Astrocyte (in vitro differentiated cells and primary cell): ENCODE results near the gene RARRES1. TPM values are rescaled to one million over a fixed set of nuclear protein-coding genes. Genes with fewer than 3 reads are reported as not detected.

Source experiments
- DNase-seq: peaks from one replicate; pipeline ENCODE4 v3.0.0-alpha.2; 2010; ENCODE audit warnings: low read depth
- FAIRE-seq: peaks from 2 replicates; lab custom pipeline; 2011; peaks lifted over from hg19 to GRCh38; lab: Jason Lieb, UNC
- H2AFZ ChIP-seq: 2 replicates; pipeline ENCODE4 v1.6.0; 2012; ENCODE audit warnings: low read depth, low read length, inconsistent platforms
- H3K27ac ChIP-seq: 2 replicates; pipeline ENCODE4 v1.5.1; 2011; ENCODE audit warnings: low read depth, low read length, inconsistent platforms
- H3K27me3 ChIP-seq: 2 replicates; pipeline ENCODE4 v1.6.0; 2011; ENCODE audit warnings: low read length, inconsistent platforms; ENCODE audit not compliant: insufficient read depth
- H3K36me3 ChIP-seq: 2 replicates; pipeline ENCODE4 v1.5.1; 2011; ENCODE audit warnings: low read length, inconsistent platforms; ENCODE audit not compliant: insufficient read depth
- H3K4me1 ChIP-seq: 2 replicates; pipeline ENCODE4 v1.5.1; 2011; ENCODE audit warnings: low read length, inconsistent platforms; ENCODE audit not compliant: insufficient read depth
- H3K4me2 ChIP-seq: 2 replicates; pipeline ENCODE4 v1.6.0; 2012; ENCODE audit warnings: low read length, inconsistent platforms
- H3K4me3 ChIP-seq: 2 replicates; pipeline ENCODE4 v1.5.1; 2011; ENCODE audit warnings: low read depth, mild to moderate bottlenecking, low read length, inconsistent platforms; ENCODE audit not compliant: insufficient read depth
- H3K79me2 ChIP-seq: 2 replicates; pipeline ENCODE4 v1.6.0; 2012; ENCODE audit warnings: mild to moderate bottlenecking, low read length, inconsistent platforms; ENCODE audit not compliant: insufficient read depth
- H3K9ac ChIP-seq: 2 replicates; pipeline ENCODE4 v1.6.0; 2012; ENCODE audit warnings: mild to moderate bottlenecking, low read length, inconsistent platforms
- H3K9me3 ChIP-seq: 2 replicates; pipeline ENCODE4 v1.5.1; 2012; ENCODE audit warnings: low read depth, mild to moderate bottlenecking, low read length, inconsistent platforms; ENCODE audit not compliant: insufficient read depth
- H4K20me1 ChIP-seq: 2 replicates; pipeline ENCODE4 v1.6.0; 2012; ENCODE audit warnings: low read length, inconsistent platforms; ENCODE audit not compliant: insufficient read depth
- H3K27ac Mint-ChIP-seq: one replicate; pipeline ENCODE4 v1.8.0; 2021; ENCODE audit warnings: mild to moderate bottlenecking, mixed read lengths; ENCODE audit not compliant: unreplicated experiment
- H3K27me3 Mint-ChIP-seq: one replicate; pipeline ENCODE4 v1.8.0; 2021; ENCODE audit warnings: low read depth, mixed read lengths; ENCODE audit not compliant: unreplicated experiment
- H3K36me3 Mint-ChIP-seq: one replicate; pipeline ENCODE4 v1.8.0; 2021; ENCODE audit warnings: low read depth, mixed read lengths; ENCODE audit not compliant: unreplicated experiment
- H3K4me1 Mint-ChIP-seq: one replicate; pipeline ENCODE4 v1.8.0; 2021; ENCODE audit warnings: low read depth, mixed read lengths; ENCODE audit not compliant: unreplicated experiment
- H3K4me3 Mint-ChIP-seq: one replicate; pipeline ENCODE4 v1.8.0; 2021; ENCODE audit warnings: mild to moderate bottlenecking, moderate library complexity, mixed read lengths; ENCODE audit not compliant: unreplicated experiment
- H3K9me3 Mint-ChIP-seq: one replicate; pipeline ENCODE4 v1.8.0; 2021; ENCODE audit warnings: mild to moderate bottlenecking, mixed read lengths; ENCODE audit not compliant: unreplicated experiment
- CTCF ChIP-seq: IDR thresholded peaks from 2 replicates; pipeline ENCODE4 v1.5.1; 2011; ENCODE audit warnings: low read depth, mild to moderate bottlenecking, inconsistent platforms, low read length, moderate library complexity; ENCODE audit not compliant: insufficient read depth
- EZH2 ChIP-seq: IDR thresholded peaks from 2 replicates; pipeline ENCODE4 v1.6.1; 2012; ENCODE audit warnings: mild to moderate bottlenecking, low read length, inconsistent platforms; ENCODE audit not compliant: insufficient read depth
- total RNA-seq: library from RNA; stranded (reverse); gene quantifications from 2 replicates; pipeline ENCODE4 v1.2.1, GENCODE V29; 2021

Gene RARRES1
- total RNA-seq, 1 donor from 2014 or later, result 1.2 TPM

GRCh38 chr3:158745551-158745950 lies 13.3 kb upstream of the RARRES1 start:
- Histone ChIP-seq H3K9ac (no peak overlapping the region), H3K4me1 (peaks cover 16% of the 10 kb centered on the region), H3K9me3 (no peaks in the 10 kb centered on the region), H3K27ac (no peak overlapping the region), H3K79me2 (no peaks in the 10 kb centered on the region), H4K20me1 (no peaks in the 10 kb centered on the region), H3K36me3 (peaks cover 9% of the 10 kb centered on the region), H3K4me2 (no peak overlapping the region), H2AFZ (no peak overlapping the region), H3K4me3 (no peak overlapping the region), H3K27me3 (no peaks in the 10 kb centered on the region)
- H3K27me3 Mint-ChIP-seq, result peaks cover 2% of the 10 kb centered on the region
- DNase-seq, result no peak
- no peak for TF ChIP-seq CTCF
- no peak overlapping the region for H3K27ac Mint-ChIP-seq
- peaks cover 19% of the 10 kb centered on the region for H3K4me1 Mint-ChIP-seq
- no peak overlapping the region for H3K4me3 Mint-ChIP-seq
- peaks cover 10% of the 10 kb centered on the region for H3K36me3 Mint-ChIP-seq
- FAIRE-seq, result no peak
- no peaks in the 10 kb centered on the region for H3K9me3 Mint-ChIP-seq

- Mint-ChIP-seq H3K4me3 (no peak overlapping the region), H3K27me3 (peaks cover 9% of the 10 kb centered on the region), H3K36me3 (peaks cover 10% of the 10 kb centered on the region), H3K27ac (no peak overlapping the region), H3K9me3 (peaks cover under 1% of the 10 kb centered on the region), H3K4me1 (peaks cover 19% of the 10 kb centered on the region)
- Histone ChIP-seq H3K36me3 (peaks cover 9% of the 10 kb centered on the region), H3K4me1 (peaks cover 16% of the 10 kb centered on the region), H3K27me3 (no peaks in the 10 kb centered on the region), H3K4me3 (no peak overlapping the region), H3K27ac (no peak overlapping the region), H3K4me2 (no peak overlapping the region), H2AFZ (no peak overlapping the region), H3K79me2 (no peaks in the 10 kb centered on the region), H3K9ac (no peak overlapping the region), H4K20me1 (no peaks in the 10 kb centered on the region), H3K9me3 (no peaks in the 10 kb centered on the region)
- no peak for TF ChIP-seq EZH2
- TF ChIP-seq CTCF, result no peak
- no peak for FAIRE-seq
- DNase-seq, result no peak
These were observed 12.5 kb upstream of the RARRES1 start for GRCh38 chr3:158744567-158745288.
